Loucy (cell line): Measurements from ENCODE around the gene SGIP1.

ENCODE experiments used
- H2AFZ ChIP-seq: fragments of 200-600 bp; sonication (generic); 2 replicates; pipeline ENCODE4 v1.6.0; 2016; ENCODE audit warnings: antibody characterized with exemption, mild to moderate bottlenecking, low read length, moderate library complexity
- H3F3A ChIP-seq: fragments of 200-600 bp; 2 replicates; pipeline ENCODE4 v1.6.0; 2016; ENCODE audit warnings: antibody characterized with exemption, low read depth, mild to moderate bottlenecking
- H3K27me3 ChIP-seq: fragments of 200-600 bp; sonication (generic); 2 replicates; pipeline ENCODE4 v1.6.1; 2014; ENCODE audit warnings: low read length, mild to moderate bottlenecking; ENCODE audit not compliant: insufficient read depth, poor library complexity, severe bottlenecking
- H3K36me3 ChIP-seq: fragments of 200-600 bp; sonication (generic); 2 replicates; pipeline ENCODE4 v1.6.1; 2016; ENCODE audit warnings: low read length; ENCODE audit not compliant: insufficient read depth
- H3K4me1 ChIP-seq: fragments of 200-600 bp; sonication (generic); 2 replicates; pipeline ENCODE4 v1.5.1; 2014; ENCODE audit warnings: low read length, mild to moderate bottlenecking; ENCODE audit not compliant: insufficient read depth, poor library complexity, severe bottlenecking
- H3K4me2 ChIP-seq: fragments of 200-600 bp; sonication (generic); 2 replicates; pipeline ENCODE4 v1.6.0; 2014; ENCODE audit warnings: antibody characterized with exemption, low read length, low read depth, mild to moderate bottlenecking; ENCODE audit not compliant: poor library complexity, severe bottlenecking
- H3K4me3 ChIP-seq: fragments of 200-600 bp; sonication (generic); 2 replicates; pipeline ENCODE4 v1.5.1; 2014; ENCODE audit warnings: low read length, mild to moderate bottlenecking, mixed read lengths; ENCODE audit not compliant: poor library complexity, severe bottlenecking
- H3K79me2 ChIP-seq: fragments of 200-600 bp; sonication (generic); 2 replicates; pipeline ENCODE4 v1.6.1; 2014; ENCODE audit warnings: low read length; ENCODE audit not compliant: insufficient read depth
- H3K9ac ChIP-seq: fragments of 200-600 bp; sonication (generic); 2 replicates; pipeline ENCODE4 v1.6.0; 2014; ENCODE audit warnings: mild to moderate bottlenecking, low read depth, low read length, moderate library complexity; ENCODE audit not compliant: poor library complexity, severe bottlenecking
- H3K9me2 ChIP-seq: fragments of 200-600 bp; sonication (generic); replicated peaks from 2 replicates; pipeline ENCODE4 v1.6.1; 2016; ENCODE audit warnings: low read depth, low read length, mixed read lengths
- H3K9me3 ChIP-seq: fragments of 200-600 bp; sonication (generic); 2 replicates; pipeline ENCODE4 v1.6.1; 2014; ENCODE audit warnings: mild to moderate bottlenecking, antibody characterized with exemption, low read length, low read depth; ENCODE audit not compliant: insufficient read depth
- H4K20me1 ChIP-seq: fragments of 200-600 bp; sonication (generic); 2 replicates; pipeline ENCODE4 v1.6.0; 2014; ENCODE audit warnings: antibody characterized with exemption, low read length, mild to moderate bottlenecking; ENCODE audit not compliant: insufficient read depth, poor library complexity, severe bottlenecking
- CTCF ChIP-seq: fragments of 200-600 bp; sonication (generic); conservative IDR thresholded peaks from 2 replicates; pipeline ENCODE4 v1.5.1; 2014; ENCODE audit warnings: mild to moderate bottlenecking, antibody characterized with exemption, low read length
- EZH2phosphoT487 ChIP-seq: fragments of 200-600 bp; IDR thresholded peaks from 2 replicates; pipeline ENCODE4 v1.6.1; 2018; ENCODE audit warnings: antibody characterized with exemption, mild to moderate bottlenecking, moderate library complexity, borderline replicate concordance

Gene SGIP1

GRCh38 chr1:66696771-66697170, 162.8 kb downstream of the SGIP1 start:
- Histone ChIP-seq H3K4me3 (no peak overlapping the region), H3K36me3 (no peaks in the 10 kb centered on the region), H3K79me2 (no peaks in the 10 kb centered on the region), H3K27me3 (no peaks in the 10 kb centered on the region), H3K9me2 (no peaks in the 10 kb centered on the region), H3F3A (no peaks in the 10 kb centered on the region), H3K9me3 (no peaks in the 10 kb centered on the region), H4K20me1 (no peaks in the 10 kb centered on the region), H3K4me2 (no peak overlapping the region), H3K4me1 (peaks cover 12% of the 10 kb centered on the region), H3K9ac (no peak overlapping the region), H2AFZ (no peak overlapping the region)
- TF ChIP-seq EZH2phosphoT487 (no peak), CTCF (no peak)

DNA sequence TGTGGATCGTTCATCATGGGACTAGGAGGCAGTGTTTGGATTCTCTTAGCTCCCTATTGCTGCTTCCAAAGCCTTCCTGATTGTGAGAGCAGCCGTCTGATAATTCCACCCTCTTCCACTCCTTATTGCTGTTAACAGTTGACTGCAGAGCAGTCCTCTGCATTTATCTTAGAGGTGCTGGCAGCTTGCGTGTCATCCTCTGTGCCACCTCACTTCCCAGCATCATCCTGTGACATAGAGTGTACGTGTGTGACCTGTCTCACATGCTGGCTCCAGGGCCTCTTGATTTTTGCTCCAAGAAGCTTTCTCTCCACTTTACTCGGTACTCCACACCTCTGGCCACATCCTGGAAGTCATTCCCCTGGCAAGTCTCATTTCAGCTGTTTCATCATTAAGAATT, 165.3 kb downstream of the SGIP1 start:
- Histone ChIP-seq H3F3A (no peaks in the 10 kb centered on the region), H3K4me3 (no peak overlapping the region), H3K4me2 (no peak overlapping the region), H3K9me3 (no peaks in the 10 kb centered on the region), H3K9me2 (no peaks in the 10 kb centered on the region), H3K79me2 (no peaks in the 10 kb centered on the region), H3K9ac (no peak overlapping the region), H3K36me3 (no peaks in the 10 kb centered on the region), H2AFZ (peak overlapping the region; percentile 35; the same call in 1 of the 2 replicates), H3K27me3 (no peaks in the 10 kb centered on the region), H4K20me1 (no peaks in the 10 kb centered on the region), H3K4me1 (no peaks in the 10 kb centered on the region)
- TF ChIP-seq EZH2phosphoT487 (no peak), CTCF (no peak)

GRCh38 chr1:66704177-66704875, 170.4 kb downstream of the SGIP1 start:
- H3K27me3 ChIP-seq: no peaks in the 10 kb centered on the region
- no peak for TF ChIP-seq CTCF
- TF ChIP-seq EZH2phosphoT487: no peak

More at GRCh38 chr1:66704177-66704875, 170.4 kb downstream of the SGIP1 start:
- Histone ChIP-seq H3K79me2 (no peaks in the 10 kb centered on the region), H3K4me3 (no peak overlapping the region), H3K9me3 (no peaks in the 10 kb centered on the region), H4K20me1 (no peaks in the 10 kb centered on the region), H3F3A (no peaks in the 10 kb centered on the region), H3K4me1 (no peaks in the 10 kb centered on the region), H3K36me3 (no peaks in the 10 kb centered on the region), H2AFZ (no peak overlapping the region), H3K9me2 (no peaks in the 10 kb centered on the region), H3K4me2 (no peak overlapping the region), H3K9ac (no peak overlapping the region)
